ENCODE results near the gene GSTA5.
A peak's percentile ranks its signal among the peaks of the same experiment; 100 is the strongest.
"Not testable (repeated sequence)": the region's sequence is repeated elsewhere in the genome, so short reads cannot be mapped to it uniquely, and the experiment has no call there.

GSTA5 gene

GRCh38 chr6:52840763-52841585, at the start of gene GSTA5:
TSS of gene GSTA5 (minus strand) at chr6:52840813.
- no peak for DNase-seq

DNA sequence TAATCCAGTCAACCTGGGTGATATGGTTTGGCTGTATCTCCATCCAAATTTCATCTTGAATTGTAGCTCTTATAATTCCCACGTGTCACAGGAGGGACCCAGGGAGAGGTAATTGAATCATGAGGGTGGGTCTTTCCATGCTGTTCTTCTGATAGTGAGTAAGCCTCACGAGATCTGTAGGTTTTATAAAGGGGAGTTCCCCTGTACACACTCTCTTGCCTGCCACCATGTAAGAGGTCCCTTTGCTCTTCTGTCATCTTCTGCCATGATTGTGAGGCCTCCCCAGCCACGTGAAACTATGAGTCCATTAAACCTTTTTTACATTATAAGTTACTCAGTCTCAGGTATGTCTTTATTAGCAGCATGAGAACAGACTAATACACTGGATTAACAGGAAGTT, 49.4 kb upstream of the GSTA5 start:
- DNase-seq, result no peak

DNA sequence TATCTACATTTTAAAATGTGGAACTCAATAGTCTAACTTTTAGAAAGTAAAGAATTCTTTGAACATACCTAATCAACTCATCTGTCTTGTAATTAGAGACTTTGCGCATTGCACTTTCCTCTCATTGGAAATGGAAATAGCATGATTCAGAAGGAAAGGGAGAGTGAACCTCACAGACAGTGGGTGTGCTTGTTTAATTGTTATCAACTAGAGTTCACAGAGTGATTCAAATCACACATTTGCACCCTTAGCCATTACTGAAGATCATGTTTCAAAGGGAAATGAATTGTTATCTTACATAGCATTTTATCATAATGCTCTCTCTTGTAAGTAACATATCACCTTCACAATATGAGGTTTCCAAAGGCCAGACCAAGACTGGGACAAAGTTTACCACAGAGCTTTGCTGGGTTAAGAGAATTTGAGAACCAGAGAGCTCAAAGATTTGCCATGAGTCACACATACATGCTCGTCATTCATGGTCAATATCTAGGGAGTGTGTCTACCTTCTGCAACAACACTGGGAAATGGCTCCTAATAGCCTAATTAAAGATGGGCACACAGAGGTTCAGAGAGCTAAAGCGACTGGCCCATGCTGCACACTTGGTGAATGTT, 47.4 kb upstream of the GSTA5 start:
- no peak for DNase-seq

- DNase-seq, result peak; percentile 73
Measured at GRCh38 chr6:52881996-52882841, 41.6 kb upstream of the GSTA5 start.

DNA sequence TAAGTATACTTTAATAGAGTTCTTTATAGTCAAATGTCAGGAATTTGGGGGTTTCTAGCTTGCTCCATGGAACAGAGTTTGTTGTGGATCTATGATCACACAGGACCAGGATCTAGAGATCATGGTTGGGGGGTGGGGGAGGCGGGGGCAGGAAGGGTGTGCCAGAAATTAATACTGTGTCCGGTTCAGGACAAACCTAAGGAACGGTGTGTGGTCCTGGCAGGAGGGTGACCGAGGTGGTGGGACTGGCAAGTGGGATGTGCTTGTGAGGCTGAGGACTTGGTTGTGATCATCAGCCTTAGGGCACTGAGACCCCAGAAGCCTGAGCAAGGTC, 41.0 kb upstream of the GSTA5 start:
- no peak for DNase-seq

GRCh38 chr6:52877786-52878185, 37.2 kb upstream of the GSTA5 start:
- DNase-seq, result no peak

GRCh38 chr6:52877168-52877567, 36.6 kb upstream of the GSTA5 start:
- no peak for DNase-seq

- DNase-seq, result no peak
Measured at GRCh38 chr6:52876056-52876787, 35.6 kb upstream of the GSTA5 start.

- no peak for DNase-seq
Measured at GRCh38 chr6:52872031-52872430, 31.4 kb upstream of the GSTA5 start.

GRCh38 chr6:52871621-52872020, 31.0 kb upstream of the GSTA5 start:
- no peak for DNase-seq

GRCh38 chr6:52870335-52871091, 29.9 kb upstream of the GSTA5 start:
- DNase-seq, result not testable (repeated sequence)

GRCh38 chr6:52868899-52869298, 28.3 kb upstream of the GSTA5 start:
- not testable (repeated sequence) for DNase-seq

DNA sequence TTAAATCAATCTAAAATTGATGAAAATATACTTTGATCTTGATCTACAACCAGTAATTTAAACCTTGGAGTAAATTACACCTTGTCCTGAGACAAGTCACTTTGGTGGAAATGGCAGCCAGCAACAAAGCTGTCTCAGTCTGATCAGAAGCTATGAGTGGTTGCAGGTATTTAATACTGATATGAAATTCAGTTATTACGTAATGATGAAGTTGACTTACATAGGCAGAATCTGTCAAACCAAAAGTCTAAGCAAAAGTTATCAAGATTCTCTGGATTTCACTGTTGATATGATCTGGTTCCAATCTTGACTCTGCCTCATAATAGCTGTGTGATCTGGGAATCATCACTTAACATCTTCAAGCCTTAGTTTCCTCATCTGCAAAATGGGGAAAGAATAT, 27.6 kb upstream of the GSTA5 start:
- no peak for DNase-seq

DNA sequence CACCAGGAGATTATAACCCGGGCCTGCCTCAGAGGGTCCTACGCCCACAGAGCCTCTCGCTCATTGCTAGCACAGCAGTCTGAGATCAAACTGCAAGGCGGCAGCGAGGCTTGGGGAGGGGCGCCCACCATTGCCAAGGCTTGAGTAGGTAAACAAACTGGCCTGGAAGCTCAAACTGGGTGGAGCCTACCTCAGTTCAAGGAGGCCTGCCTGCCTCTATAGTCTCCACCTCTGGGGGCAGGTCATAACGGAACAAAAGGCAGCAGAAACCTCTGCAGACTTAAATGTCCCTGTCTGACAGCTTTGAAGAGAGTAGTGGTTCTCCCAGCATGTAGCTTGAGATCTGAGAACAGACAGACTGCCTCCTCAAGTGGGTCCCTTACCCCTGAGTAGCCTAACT, 20.5 kb upstream of the GSTA5 start:
- not testable (repeated sequence) for DNase-seq

- no peak for DNase-seq
Measured at GRCh38 chr6:52858416-52858815, 17.8 kb upstream of the GSTA5 start.

DNA sequence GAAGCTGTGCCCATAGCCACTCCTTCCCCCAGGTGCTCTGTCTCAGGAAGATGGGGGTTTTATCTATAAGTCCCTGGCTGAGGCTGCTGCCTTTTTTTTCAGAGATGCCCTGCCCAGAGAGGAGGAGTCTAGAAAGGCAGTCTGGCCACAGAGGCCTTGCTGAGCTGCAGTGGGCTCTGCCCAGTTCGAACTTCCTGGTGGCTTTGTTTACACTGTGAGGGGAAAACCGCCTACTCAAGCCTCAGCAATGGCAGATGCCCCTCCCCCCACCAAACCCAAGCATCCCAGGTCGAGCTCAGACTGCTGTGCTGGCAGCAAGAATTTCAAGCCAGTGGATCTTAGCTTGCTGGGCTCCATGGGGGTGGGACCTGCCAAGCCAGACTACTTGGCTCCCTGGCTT, 15.5 kb upstream of the GSTA5 start:
- not testable (repeated sequence) for DNase-seq

- DNase-seq, result no peak
Measured at GRCh38 chr6:52849137-52849536, 8.5 kb upstream of the GSTA5 start.

GRCh38 chr6:52846002-52846401, 5.4 kb upstream of the GSTA5 start:
- DNase-seq, result no peak

DNA sequence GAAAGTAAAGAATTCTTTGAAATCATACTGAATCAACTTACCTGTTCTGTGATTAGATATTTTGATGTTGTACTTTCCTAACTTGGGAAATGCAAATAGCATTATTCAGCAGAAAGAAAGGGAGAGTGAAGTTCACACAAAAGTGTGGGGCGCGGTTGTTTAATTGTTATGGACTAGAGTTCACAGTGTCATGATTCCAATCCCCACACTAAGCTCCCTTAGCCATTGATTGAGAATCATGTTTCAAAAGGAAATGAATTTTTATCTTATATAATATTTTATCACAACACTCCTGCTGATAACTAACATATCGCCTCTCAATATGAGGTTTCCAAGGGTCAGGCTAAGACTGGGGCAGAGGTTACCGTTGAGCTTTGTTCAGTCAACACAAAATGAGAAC, 3.0 kb upstream of the GSTA5 start:
- no peak for DNase-seq

DNA sequence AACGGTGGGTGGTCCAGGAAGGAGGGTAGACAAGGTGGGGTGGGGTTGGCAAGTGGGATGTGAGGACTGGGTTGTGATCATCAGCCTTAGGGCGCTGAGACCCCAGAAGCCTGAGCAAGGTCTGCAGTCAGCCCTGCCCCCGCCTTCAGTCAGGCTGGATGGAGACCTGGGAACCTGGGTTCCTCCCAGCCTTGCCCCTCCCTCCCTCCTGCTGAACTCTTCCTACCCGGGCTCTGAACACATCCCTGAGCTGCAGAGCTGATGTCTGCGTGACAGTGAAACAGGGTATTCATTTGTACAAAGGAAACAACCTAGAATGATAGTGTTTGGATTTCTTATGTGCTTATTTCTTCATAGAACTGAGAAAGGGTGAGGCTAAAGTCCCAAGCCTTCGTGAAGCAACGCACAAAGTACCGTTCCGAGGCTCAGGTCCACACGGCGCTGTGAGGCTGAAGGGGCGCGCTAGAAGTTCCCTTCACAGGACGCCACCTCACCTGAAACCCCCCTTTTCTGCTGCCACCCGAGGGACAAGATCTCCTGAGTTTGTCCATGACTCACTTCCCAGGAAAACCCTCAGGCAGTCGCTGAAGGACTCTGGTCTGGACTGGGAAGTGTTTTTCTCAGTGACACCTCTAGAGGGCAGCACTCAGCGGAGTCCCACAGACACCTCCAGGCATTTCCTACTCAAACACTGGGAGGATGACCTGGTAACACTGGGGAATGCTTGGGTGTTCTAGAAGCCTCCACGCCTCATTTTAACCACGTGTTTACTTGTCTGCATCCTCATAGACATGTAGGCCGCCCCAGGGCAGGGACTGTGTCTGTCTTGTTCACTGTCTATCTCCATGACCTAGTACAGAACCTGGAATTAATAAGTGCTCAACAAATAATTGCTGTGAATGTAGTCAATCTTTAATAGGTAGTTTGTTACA, 1.2 kb downstream of the GSTA5 start:
- no peak for DNase-seq

DNA sequence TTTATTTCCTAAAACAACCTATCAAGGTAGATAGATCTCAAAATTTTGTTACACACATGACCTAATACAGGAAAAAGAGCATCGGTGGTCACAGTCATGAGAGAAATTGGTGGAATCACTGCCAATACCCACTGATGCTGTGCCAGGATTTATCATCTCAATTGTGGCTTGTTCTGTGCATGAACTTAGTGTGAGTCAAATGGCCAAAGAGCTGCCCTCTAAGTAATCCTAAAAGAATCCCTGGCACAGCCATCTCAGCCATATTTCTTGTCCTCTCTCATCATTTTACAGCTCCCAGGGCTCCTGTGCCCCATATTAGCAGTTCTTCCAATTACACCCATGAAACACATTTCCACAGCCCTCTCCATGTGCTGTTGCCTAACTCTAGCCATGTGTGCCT, 6.1 kb downstream of the GSTA5 start:
- no peak for DNase-seq
